HTR-8/SVneo (cell line): Measurements from ENCODE around the gene BRI3BP.

Experiments used
- DNase-seq: peaks from one replicate; pipeline ENCODE4 v3.0.0; 2011; ENCODE audit warnings: low spot score, mixed read lengths; ENCODE audit not compliant: insufficient read length
- FAIRE-seq: peaks from 2 replicates; lab custom pipeline; 2011; peaks lifted over from hg19 to GRCh38; lab: Jason Lieb, UNC

The BRI3BP gene, protein sequence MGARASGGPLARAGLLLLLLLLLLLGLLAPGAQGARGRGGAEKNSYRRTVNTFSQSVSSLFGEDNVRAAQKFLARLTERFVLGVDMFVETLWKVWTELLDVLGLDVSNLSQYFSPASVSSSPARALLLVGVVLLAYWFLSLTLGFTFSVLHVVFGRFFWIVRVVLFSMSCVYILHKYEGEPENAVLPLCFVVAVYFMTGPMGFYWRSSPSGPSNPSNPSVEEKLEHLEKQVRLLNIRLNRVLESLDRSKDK

DNA sequence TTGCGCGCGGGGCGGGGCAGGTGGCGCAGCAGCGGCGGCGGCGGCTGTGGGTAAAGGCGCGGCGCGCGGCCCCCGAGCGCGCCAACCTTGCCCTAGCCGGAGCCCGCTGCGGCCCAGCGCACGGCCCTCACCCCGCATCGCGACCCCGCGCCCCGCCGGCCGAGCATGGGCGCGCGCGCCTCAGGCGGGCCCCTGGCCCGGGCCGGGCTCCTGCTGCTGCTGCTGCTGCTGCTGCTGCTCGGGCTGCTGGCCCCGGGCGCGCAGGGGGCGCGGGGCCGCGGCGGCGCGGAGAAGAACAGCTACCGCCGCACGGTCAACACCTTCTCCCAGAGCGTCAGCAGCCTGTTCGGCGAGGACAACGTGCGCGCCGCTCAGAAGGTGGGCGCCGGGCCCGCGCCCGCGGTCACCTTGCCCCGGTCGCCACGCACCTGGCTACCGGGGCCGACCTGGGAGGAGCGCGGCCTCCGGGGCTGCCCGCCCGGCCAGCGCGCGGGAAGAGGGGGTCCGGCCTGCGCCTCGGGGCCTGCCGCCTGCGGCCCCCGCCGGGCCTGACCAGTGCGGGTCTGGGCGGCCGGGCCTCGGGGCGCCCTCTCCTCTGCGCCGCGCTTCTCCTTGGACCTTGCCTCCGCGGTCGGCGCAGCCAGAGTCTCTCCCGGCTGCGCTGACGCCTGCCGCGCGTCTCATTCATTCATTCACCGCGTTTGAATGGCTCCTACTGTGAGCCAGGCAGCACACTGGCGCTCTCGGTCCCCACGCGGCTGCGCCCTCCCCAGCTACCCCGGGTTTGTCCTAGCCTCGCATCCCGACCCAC, at the start of gene BRI3BP:
Gene BRI3BP (plus strand): TSS at position 20 of the 811 bp plus-strand sequence. CDS start 146 bp downstream, at position 166.
- no peak for FAIRE-seq
- peak; percentile 60 for DNase-seq

DNA sequence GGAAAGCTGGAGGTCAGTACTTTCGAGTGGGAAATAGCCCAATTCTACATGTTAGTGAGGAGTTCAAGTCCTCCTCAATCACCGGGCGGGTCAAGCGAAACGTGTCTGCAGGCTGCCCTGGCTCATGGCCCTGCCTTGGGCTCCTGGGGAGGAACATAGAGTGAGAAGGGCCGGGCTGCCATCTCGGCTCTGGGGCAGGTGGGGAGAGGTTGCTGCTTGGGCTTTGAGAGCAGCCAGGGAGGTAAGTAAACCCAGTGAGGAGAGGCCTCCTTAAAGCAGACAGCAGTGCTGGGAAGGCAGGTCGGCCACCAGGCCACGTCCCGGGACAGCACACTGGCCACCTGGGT, 47.0 kb upstream of the BRI3BP start:
- no peak for FAIRE-seq

DNA sequence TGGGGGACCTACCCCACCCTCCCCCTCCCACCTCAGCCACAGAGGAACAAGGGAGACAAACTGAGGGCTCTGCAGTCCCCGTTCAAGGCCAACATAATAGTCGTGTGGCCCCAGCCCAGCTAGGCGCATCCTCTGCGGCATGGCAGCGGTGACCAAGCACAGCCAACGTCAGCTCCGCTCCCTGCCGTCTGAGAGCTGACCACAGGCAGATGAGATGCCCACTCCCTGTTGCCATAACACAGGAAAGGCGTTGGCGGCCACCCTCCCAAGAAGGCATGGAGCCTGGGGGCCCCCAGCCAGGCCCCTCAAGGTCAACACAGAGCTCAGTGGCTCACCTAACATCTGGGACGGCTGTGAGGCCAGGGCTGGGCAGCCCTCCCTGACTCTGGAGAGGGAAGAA, 46.4 kb upstream of the BRI3BP start:
- no peak for DNase-seq
- FAIRE-seq: no peak

More for the DNA sequence above, 47.0 kb upstream of the BRI3BP start:
- no peak for DNase-seq

DNA sequence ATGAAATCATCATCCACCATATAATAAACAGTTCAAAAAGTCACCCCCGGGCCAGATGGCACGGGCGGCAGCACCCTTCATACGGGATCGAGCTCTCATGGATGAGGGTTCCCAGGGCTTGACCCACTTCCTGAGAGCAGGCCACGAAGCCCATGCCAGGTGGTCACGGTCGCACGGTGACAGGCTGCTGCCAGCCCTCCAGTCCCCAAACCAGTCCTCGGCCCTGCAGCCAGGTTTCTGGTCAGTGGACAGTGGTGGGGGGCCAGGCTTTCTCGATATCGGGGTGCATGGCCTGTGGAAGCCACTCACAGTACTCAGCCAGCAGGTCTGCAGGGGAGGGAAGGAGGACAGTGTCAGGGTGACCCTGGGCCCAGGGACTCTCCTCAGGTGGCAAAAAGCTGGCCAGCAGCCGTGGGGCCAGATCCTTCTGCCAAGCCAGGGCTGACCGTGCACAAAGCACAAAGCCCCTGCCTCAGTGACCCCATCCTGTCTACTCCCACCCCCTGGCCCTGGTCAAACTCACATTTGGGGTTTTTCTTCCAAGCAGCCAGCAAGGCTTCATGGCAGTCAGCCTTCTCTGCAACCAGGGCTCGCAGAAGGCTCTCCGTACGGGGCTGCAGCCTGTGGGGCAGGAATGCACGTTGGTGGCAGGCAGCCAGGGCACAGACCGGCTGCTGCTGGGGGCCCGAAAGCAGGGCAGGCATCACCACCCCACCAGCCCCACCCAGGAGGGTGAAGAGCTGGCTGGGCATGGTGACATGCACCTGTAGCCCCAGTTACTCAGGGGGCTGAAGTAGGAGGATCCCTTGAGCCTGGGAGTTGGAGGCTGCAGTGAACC, 45.7 kb upstream of the BRI3BP start:
- FAIRE-seq (no peak), DNase-seq (no peak)

DNA sequence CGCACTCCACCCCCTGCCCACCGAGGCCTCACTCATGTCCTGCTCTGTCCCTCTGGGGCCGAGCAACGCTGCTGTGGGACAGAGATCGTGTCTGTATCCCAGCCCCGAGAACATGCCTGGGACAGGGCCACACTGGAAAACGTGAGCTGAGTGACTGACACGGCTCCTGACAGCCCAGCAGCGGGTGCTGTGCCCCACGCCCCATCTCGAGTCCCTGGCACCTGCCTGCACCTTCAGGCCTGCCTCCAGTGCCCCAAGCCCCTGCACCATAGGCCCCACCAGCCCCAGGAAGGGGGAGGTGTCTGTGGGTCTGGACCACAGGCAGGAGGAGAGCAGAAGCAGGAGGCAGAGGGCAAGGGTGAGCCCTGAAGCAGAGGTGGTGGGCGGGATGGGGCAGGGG, 44.4 kb upstream of the BRI3BP start:
- DNase-seq (no peak), FAIRE-seq (no peak)

DNA sequence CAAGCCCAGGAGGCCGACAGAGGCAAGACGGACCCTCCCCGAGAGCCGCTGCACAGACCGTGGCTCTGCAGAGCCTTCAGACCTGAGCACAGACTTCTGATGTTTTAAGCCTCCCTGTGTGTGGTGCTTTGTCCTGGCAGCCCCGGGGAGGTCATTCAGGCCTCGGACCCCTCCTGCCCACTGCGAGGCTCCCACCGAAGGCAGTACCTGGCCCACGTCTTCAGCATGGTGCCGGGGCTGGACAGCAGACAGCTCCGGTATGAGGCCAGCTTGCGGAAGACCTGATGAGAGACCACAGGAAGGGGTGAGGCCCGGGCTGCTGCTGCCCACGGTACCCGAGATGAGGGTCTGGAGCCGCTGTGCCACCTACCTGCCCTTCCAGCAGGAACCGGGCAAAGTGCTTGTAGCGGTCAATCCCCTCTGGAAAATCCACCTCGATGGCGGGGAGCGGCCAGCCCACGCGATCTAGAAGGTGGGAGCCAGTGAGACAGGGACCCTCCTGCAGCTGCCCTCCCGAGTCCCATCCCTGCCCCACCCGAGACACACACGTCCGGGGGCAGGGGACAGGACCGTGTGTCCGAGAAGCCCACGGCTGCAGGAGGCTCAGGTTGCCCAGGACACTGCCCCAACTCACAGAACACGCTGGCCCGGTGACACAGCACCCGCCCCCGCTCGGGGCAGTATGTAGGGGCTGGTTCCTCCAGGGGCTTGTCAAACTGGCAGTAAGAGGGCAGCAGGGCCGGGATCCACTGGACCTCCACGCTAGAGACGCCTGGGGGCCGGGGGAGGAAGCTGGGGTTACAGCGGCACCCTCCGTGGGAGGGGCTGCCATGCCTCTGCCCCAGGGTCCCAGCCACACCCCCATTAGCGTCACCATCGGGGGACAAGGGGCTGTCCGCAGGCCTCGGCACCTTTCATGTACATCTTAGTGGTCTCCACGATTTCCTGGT, 43.4 kb upstream of the BRI3BP start:
- no peak for DNase-seq
- no peak for FAIRE-seq

DNA sequence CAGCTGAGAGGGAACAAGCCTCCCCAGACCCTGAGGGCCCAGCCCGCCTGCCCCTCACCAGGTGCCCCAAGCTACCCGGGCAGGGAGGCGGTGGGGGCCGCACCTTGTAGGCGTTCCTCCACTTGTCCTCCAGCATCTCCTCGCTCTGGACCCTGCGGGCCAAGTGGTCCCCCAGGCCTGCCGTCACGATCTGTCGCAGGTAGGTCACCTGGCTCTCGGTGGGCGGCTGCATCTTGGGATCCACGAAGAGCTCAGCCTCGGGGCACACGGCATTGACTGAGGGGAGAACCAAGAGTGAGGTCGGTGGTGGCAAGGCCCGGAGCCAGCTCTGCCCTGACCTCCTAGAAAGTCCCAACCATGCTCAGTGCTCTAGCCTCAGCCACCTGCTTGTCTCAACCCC, 41.1 kb upstream of the BRI3BP start:
- FAIRE-seq (no peak), DNase-seq (no peak)

DNA sequence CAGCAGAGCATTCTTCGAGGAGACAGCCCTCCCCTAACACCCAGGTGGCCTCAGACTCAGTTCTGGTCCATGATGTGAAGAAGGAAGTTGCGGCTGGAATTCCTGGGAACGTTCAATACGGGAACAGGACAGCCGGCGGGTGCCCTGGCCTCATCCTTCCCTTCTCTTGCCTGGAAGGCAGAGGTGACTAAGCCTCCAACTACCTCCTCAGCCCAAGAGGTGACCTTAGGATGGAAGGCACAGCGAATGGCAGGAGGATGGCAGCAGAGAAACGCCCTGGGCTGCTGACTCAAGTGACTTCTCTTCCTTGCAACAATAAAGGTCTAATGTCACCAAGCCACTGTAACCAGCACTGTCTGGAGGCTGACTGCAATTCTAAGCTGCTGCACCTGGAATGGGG, 40.6 kb upstream of the BRI3BP start:
- DNase-seq (peak; percentile 47), FAIRE-seq (peak; percentile 57)

DNA sequence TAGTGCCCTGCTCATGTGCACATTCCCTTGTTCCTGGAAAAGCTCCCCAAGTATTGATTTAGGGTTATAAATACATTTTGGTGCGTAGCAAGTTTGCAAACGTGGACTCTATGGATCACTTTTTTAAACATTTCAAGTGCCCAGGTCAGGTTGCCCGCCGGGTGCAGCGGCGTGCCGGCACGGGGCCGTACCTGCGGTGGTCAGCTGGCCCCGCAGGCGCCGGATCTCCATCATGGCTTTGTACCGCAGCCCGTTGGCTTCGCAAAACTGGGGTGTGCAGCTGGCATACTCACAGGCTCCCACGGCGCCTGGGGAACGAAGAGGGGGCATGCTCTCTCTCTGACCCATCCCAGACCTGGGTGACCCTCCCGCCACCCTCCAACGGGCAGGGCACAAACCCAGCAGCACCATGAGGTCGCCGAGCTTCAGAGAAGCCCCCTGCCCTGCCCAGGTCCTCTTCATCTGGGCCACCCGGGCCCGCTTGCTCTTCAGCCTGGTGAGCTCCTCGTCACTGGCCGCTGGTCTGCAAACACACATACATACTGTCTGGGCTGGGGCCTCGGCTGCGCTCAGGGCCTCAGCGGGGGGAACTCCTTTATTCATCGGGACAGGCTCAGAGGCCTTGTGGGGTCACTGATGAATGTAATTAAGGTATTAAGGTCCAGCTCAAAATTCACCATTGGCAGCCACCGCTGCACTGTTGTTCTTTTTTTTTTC, 39.6 kb upstream of the BRI3BP start:
- DNase-seq (no peak), FAIRE-seq (no peak)

DNA sequence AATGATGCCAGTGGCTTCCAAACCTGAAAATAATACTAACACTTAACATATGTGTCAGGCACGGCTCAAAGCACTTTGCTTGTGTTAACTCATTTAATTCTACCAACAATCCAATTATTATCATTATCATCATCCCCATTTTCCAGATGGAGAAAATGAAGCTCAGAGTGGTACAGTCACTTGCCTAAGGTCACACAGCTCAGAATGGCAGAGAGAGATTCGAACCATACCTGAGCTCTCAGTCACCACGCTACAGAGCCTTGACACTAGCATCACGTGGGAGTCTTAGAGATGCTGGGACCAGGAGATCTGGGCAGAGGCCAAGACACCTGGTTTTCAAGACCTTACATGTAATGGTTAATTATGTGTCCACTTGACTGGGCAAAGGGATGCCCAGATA, 38.7 kb upstream of the BRI3BP start:
- FAIRE-seq: no peak
- no peak for DNase-seq

DNA sequence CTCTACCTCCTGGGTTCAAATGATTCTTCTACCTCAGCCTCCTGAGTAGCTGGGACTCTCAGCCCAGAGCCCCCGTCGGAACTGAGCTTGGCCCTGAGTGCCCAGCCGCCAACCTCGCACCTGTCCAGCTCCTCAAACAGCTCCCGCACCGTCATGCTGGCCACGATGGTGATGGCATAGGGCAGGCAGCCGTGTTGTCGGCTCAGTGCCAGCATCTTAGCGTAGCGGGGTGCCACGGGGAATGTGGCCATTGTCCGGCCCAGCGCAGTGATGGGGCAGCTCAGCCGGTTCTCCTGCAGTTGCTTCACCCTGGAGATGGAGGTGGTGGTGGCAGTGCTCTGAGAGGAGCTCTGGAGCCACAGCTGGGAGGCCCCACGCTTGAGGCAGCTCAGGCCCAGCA, 36.9 kb upstream of the BRI3BP start:
- DNase-seq: no peak
- FAIRE-seq: no peak

DNA sequence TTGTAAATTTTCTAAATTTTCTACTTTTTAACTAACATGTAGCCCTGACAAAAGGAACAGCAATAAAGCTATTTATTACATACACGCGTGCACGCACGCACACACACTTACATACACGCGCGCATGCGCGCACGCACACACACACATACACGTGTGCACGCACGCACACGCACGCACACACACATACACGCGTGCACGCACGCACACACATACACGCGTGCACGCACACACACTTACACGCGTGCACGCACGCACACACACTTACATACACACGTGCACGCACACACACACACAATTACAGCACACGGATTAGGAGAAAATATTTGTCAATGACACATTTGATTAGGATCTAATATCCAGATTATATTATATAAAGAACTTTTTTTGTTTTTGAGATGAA, 32.4 kb upstream of the BRI3BP start:
- DNase-seq (no peak), FAIRE-seq (peak; percentile 69)

DNA sequence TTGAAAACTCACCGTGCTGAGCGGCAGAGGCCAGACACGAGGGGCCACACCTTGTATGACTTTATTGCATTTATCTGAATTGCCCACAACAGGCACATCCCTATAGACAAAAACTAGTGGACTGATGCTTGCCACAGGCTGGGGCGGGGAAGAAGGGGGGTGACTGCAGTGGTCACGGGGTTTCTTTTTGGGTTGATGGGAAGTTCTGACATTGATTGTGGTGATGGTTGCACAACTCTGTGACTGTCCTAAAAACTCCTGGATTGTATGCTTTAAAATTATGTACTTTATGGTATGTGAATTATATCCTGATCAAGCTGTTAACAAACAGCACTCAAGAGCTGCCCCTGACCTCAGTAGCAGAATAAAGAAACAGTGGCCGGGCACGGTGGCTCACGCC, 30.2 kb upstream of the BRI3BP start:
- FAIRE-seq (no peak), DNase-seq (no peak)

DNA sequence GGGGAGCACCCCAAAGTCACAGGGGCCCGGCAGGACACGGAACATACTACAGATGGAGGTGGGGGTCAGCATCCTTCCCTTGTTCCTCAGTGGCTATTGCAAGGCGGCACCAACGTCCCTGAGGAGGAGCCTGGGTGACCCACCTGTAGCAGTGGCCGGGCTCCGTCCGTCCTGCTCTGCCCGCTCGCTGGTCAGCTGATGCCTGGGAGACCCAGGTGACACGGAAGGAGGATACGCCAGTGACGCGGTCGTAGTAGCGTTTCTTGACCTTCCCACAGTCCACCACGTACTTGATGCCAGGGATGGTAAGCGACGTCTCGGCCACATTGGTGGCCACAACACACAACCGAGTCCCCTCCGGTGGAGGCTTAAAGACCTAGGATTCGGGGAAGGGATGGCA, 29.2 kb upstream of the BRI3BP start:
- FAIRE-seq (no peak), DNase-seq (no peak)

DNA sequence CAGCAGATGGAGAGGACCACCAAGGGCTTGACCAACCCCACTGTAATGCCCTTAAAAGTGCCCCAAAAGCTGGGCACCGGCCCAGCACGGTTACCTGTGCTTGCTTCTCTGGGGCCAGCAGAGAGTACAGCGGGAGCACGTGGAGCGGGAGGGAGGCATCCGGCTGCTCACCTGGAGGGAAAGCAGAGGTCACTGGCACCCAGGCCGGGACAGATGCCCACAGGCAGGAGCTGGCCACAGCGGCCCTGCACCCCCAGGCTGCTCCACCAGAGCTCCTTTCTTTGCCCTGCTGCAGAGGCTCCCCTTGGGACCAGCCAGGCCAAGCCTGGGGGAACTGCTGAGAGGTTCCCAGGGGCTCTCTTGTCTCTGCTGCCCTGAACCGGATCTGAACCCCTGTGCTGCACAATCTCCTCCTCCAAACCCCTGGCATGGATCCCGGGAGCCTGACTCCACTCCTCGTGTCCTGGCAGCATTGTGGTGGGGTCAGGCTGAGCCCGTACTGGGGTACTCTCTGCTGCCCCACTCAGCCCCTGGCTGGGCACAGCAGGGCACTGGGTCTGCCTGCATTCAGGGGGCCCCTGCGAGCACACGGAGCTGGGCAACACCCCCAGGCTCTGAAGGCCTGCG, 28.5 kb upstream of the BRI3BP start:
- no peak for DNase-seq
- FAIRE-seq: no peak

DNA sequence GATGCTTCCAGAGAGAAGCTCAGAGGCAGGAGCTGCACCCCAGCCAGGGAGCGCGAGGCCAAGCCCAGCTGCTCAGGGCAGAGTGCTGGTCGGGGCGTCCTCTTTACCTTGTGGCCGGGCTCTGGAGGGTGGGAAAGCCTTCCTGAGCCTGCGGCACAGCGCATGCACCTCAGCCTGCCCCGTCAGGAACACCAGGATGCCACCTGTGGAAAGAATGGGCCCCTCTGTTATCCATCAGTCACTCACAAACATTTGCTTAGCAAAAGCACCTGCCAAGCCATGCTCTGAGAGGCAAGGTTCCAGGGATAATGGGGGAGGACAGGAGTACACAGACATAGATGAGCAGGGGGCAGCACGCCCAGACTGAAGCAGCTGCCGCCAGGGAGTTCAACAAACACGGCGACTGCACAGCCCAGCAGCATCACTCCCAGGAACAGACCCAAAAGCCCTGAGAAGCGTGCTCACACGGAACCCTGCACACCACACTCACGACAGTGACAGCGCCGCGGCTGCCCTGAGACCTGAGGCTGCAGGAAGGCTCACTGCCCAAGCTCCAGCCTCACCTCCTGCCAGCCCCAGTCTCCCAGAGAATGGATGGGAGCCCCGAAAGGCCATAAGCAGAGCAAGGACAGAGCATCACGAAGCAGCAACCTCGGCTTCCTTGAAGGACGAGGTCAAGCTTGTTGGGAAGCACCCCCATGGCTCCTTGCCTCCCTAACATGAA, 26.3 kb upstream of the BRI3BP start:
- DNase-seq (no peak), FAIRE-seq (no peak)

DNA sequence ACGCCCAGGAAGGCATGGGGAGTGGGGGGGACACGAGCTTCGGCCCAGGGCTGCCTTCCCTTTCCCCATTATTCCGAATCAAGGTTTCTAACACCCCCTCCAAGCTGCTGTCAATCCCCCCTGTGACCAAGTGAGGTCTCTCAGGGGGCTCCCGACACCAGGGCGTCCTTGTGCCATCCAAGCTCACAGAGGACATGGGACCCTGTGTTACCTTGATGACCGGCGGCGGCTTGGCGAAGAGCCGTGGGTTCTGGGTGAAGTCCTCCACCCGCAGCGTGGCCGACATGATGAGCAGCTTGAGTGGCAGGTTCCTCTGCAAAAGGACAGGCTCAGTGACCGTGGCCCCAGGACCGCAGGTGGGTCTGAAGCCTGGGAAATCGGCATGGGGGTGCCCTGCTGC, 24.8 kb upstream of the BRI3BP start:
- no peak for DNase-seq
- no peak for FAIRE-seq
